Subcutaneous adipose tissue (tissue), 4 donors: Measurements from ENCODE around the gene MTMR11. TPM values are rescaled to one million over a fixed set of nuclear protein-coding genes. Genes with fewer than 3 reads are reported as not detected.

ENCODE experiments used
- total RNA-seq, 4 donors: library from RNA; depleted of rRNA; stranded (reverse); fragments of >200 nt; gene quantifications; one replicate each; pipeline ENCODE4 v1.1.0, GENCODE V29; 2016
- TF ChIP-seq, protein P1 (sequence below): fragments of 450-650 bp; IDR thresholded peaks from one replicate; pipeline ENCODE4 v1.5.1; 2016; ENCODE audit warnings: low read depth, mild to moderate bottlenecking, control low read depth, antibody characterized with exemption, moderate library complexity

The MTMR11 gene
- total RNA-seq, 4 donors from 2014 or later = 2.1 to 13.6 (median 3.7) TPM

- TF ChIP-seq, protein P1, sequence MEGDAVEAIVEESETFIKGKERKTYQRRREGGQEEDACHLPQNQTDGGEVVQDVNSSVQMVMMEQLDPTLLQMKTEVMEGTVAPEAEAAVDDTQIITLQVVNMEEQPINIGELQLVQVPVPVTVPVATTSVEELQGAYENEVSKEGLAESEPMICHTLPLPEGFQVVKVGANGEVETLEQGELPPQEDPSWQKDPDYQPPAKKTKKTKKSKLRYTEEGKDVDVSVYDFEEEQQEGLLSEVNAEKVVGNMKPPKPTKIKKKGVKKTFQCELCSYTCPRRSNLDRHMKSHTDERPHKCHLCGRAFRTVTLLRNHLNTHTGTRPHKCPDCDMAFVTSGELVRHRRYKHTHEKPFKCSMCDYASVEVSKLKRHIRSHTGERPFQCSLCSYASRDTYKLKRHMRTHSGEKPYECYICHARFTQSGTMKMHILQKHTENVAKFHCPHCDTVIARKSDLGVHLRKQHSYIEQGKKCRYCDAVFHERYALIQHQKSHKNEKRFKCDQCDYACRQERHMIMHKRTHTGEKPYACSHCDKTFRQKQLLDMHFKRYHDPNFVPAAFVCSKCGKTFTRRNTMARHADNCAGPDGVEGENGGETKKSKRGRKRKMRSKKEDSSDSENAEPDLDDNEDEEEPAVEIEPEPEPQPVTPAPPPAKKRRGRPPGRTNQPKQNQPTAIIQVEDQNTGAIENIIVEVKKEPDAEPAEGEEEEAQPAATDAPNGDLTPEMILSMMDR = no peak
These were observed 31.0 kb upstream of the MTMR11 start for GRCh38 chr1:149967646-149968045.

- TF ChIP-seq, protein P1 = no peak
These were observed 30.4 kb upstream of the MTMR11 start for GRCh38 chr1:149967041-149967440.

- TF ChIP-seq, protein P1 = no peak
These were observed 29.7 kb upstream of the MTMR11 start for GRCh38 chr1:149966405-149966804.

GRCh38 chr1:149965440-149965839 is 28.8 kb upstream of the MTMR11 start:
- TF ChIP-seq, protein P1 = no peak

DNA sequence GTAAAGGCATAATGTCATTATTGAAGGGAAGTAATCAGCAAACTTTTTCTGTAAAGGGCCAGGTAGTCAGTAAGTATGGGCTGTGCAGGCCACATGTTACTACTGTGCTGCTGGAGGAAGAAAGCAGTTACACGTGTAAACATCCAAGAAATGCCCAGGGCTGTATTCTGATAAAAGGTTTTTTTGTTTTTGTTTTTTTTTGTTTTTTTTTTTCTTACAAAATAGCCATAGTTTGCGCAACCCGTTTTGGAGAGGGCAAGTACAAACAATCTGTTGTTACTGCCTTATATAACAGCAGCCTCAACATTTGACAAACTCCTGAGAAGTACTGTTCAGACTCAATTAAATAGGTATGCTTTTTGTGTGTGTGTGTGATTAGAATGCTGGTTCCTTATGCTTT is 26.7 kb upstream of the MTMR11 start:
- TF ChIP-seq, protein P1 = no peak

DNA sequence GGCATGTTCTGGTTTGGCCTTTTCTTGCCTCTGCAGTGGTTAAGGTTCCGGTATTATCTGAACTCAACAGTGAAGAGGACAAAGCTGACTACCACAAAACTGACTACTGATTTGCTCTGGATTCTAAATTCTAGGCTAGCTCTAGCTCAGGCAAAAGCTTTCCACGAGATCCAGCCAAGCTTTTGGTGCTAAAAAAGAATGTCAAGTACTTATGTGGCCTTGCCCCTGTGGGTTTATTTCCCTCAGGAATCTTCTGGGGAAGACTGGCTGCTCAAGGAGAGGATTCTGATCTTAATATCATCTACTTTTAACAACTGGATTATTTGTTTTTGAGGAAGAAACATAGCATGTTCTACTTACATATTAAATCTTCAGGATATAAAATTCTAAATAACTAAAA is 26.1 kb upstream of the MTMR11 start:
- TF ChIP-seq, protein P1 = no peak

GRCh38 chr1:149962039-149962647 is 25.5 kb upstream of the MTMR11 start:
- TF ChIP-seq, protein P1 = no peak
